HEK293T (cell line): ENCODE data around the gene DGKD.
"Not testable (repeated sequence)": the region's sequence is repeated elsewhere in the genome, so short reads cannot be mapped to it uniquely, and the experiment has no call there.

ENCODE experiments used
- CTCF ChIA-PET: fragments of 350-600 bp; formaldehyde crosslinking; extraction: SDS; loops from one replicate; lab custom pipeline; 2021; ENCODE audit warnings: antibody characterized with exemption, inconsistent platforms; lab: Yijun Ruan, JAX
- POLR2A ChIA-PET: fragments of 350-600 bp; formaldehyde crosslinking; extraction: SDS; loops from one replicate; lab custom pipeline; 2020; ENCODE audit warnings: antibody characterized with exemption, inconsistent platforms; lab: Yijun Ruan, JAX
- DNase-seq: peaks from one replicate; pipeline ENCODE4 v3.0.0; 2012; ENCODE audit warnings: mixed read lengths; ENCODE audit errors: extremely low spot score
- ARNT ChIP-seq: fragments of 450-650 bp; IDR thresholded peaks from 2 replicates; pipeline ENCODE4 v1.6.1; 2017; ENCODE audit warnings: mild to moderate bottlenecking
- BHLHE40 ChIP-seq: fragments of 450-650 bp; IDR thresholded peaks from 2 replicates; pipeline ENCODE4 v1.6.1; 2016; ENCODE audit warnings: mild to moderate bottlenecking, moderate library complexity, borderline replicate concordance
- CTBP1 ChIP-seq: fragments of 450-650 bp; IDR thresholded peaks from 2 replicates; pipeline ENCODE4 v1.6.1; 2016; ENCODE audit warnings: borderline replicate concordance
- ELF4 ChIP-seq: fragments of 450-650 bp; IDR thresholded peaks from 2 replicates; pipeline ENCODE4 v1.6.1; 2017; ENCODE audit warnings: antibody characterized with exemption
- FOXA1 ChIP-seq: fragments of 450-650 bp; IDR thresholded peaks from 2 replicates; pipeline ENCODE4 v1.6.1; 2016; ENCODE audit warnings: mild to moderate bottlenecking
- FOXK2 ChIP-seq: fragments of 450-650 bp; IDR thresholded peaks from 2 replicates; pipeline ENCODE4 v1.6.1; 2016; ENCODE audit warnings: mild to moderate bottlenecking
- FOXM1 ChIP-seq: fragments of 450-650 bp; IDR thresholded peaks from 2 replicates; pipeline ENCODE4 v1.6.1; 2017; ENCODE audit warnings: mild to moderate bottlenecking, borderline replicate concordance
- HDGF ChIP-seq: fragments of 450-650 bp; IDR thresholded peaks from 2 replicates; pipeline ENCODE4 v1.6.1; 2017; ENCODE audit warnings: antibody characterized with exemption, borderline replicate concordance
- L3MBTL2 ChIP-seq: fragments of 450-650 bp; conservative IDR thresholded peaks from 2 replicates; pipeline ENCODE4 v1.6.1; 2016; ENCODE audit warnings: mild to moderate bottlenecking
- LEF1 ChIP-seq: fragments of 450-650 bp; IDR thresholded peaks from 2 replicates; pipeline ENCODE4 v1.6.1; 2017; ENCODE audit warnings: mild to moderate bottlenecking, borderline replicate concordance
- NFRKB ChIP-seq: fragments of 450-650 bp; IDR thresholded peaks from 2 replicates; pipeline ENCODE4 v1.6.1; 2016; ENCODE audit warnings: mild to moderate bottlenecking, moderate library complexity
- PKNOX1 ChIP-seq: fragments of 450-650 bp; IDR thresholded peaks from 2 replicates; pipeline ENCODE4 v1.6.1; 2016
- SP1 ChIP-seq: fragments of 450-650 bp; IDR thresholded peaks from 2 replicates; pipeline ENCODE4 v1.6.1; 2017
- SUZ12 ChIP-seq: fragments of 450-650 bp; IDR thresholded peaks from 2 replicates; pipeline ENCODE4 v1.6.1; 2016; ENCODE audit warnings: mild to moderate bottlenecking
- TARDBP ChIP-seq: fragments of 450-650 bp; IDR thresholded peaks from 2 replicates; pipeline ENCODE4 v1.6.1; 2016
- ZNF384 ChIP-seq: fragments of 450-650 bp; IDR thresholded peaks from 2 replicates; pipeline ENCODE4 v1.6.1; 2016

The DGKD gene

DNA sequence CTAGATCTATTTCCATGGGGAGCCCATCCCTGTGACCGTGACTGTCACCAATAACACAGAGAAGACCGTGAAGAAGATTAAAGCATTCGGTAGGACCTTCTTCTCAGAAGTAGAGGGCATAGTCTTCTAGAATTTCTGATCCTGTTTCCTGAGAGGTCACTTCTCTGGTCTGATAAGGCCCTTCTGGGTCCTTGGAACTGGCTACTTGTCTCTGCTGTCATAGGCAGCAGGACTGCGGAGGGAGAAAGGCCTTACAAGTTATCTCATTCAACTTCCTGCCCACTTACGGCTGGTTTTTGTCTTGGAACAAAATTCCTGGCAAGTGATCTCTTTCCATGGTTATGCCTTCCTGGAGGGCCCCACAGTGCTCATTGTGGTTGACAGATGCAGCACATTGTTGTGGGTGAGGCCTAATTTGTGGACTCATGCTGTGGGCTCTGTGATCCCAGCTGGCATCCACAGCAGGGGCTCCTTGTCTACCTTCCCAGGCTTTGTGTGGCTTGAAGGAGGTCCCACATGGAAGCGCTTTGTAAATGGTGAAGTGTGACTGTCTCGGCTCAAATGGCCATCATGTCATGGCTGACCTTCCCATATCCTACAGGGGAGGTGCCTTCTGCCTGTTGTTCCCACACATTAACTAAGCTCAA, 24.7 kb upstream of the DGKD start:
- CTCF ChIA-PET, result no interaction called here
- DNase-seq, result no peak
- no peak for TF ChIP-seq CTBP1
- no peak for TF ChIP-seq FOXA1
- no peak for TF ChIP-seq NFRKB
- TF ChIP-seq ARNT, result no peak
- TF ChIP-seq SUZ12, result no peak
- TF ChIP-seq PKNOX1, result no peak
- no peak for TF ChIP-seq ELF4
- no peak for TF ChIP-seq ZNF384
- no peak for TF ChIP-seq SP1
- no peak for TF ChIP-seq TARDBP
- no peak for TF ChIP-seq HDGF
- TF ChIP-seq LEF1, result no peak

GRCh38 chr2:233331536-233331935, 22.8 kb upstream of the DGKD start:
- TF ChIP-seq ELF4 (no peak), ZNF384 (no peak), TARDBP (no peak), L3MBTL2 (no peak), SP1 (no peak), HDGF (no peak)
- CTCF ChIA-PET, result interaction anchor here (0.6 kb wide), 1 partner anchor 12 kb away, joined by 3 read pairs; no protein-coding TSS in a partner anchor
- DNase-seq, result no peak
- POLR2A ChIA-PET, result no interaction called here

More for the DNA sequence above, 24.7 kb upstream of the DGKD start:
- POLR2A ChIA-PET, result no interaction called here

- TF ChIP-seq TARDBP, result no peak
- TF ChIP-seq SUZ12, result no peak
- no peak for TF ChIP-seq LEF1
- TF ChIP-seq ZNF384, result no peak
- no peak for TF ChIP-seq HDGF
- no peak for TF ChIP-seq CTBP1
- TF ChIP-seq FOXK2, result no peak
- TF ChIP-seq FOXM1, result no peak
- TF ChIP-seq NFRKB, result no peak
- CTCF ChIA-PET, result no interaction called here
- DNase-seq, result no peak
- POLR2A ChIA-PET, result no interaction called here
Observed at GRCh38 chr2:233332125-233332524, 22.2 kb upstream of the DGKD start.

GRCh38 chr2:233334915-233335314, 19.4 kb upstream of the DGKD start:
- ChIA-PET CTCF (no interaction called here), POLR2A (no interaction called here)
- TF ChIP-seq ARNT (no peak), SP1 (no peak)
- DNase-seq, result no peak

- DNase-seq, POLR2A ChIA-PET, CTCF ChIA-PET: not testable (repeated sequence)
Observed at GRCh38 chr2:233336091-233336490, 18.2 kb upstream of the DGKD start.

DNA sequence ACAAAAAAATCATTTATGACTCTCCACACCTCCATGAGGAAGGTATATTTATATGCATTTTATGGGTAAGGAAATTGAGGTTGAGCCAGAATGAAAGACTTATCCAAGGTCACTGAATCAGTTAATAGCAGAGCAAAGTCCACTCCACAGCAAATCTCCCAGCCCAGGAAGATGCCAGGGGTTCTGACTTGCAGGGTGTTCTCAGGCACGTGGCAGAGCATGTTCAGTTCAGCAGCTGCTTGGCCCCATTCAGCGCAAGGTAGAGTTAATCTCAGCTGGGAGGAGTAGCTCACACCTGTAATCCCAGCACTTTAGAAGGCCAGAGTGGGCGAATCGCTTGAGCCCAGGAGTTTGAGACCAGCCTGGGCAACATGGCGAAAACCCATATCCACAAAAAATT, 17.8 kb upstream of the DGKD start:
- DNase-seq, result no peak
- ChIA-PET CTCF (no interaction called here), POLR2A (no interaction called here)
- TF ChIP-seq HDGF, result no peak
- TF ChIP-seq ZNF384, result no peak
- no peak for TF ChIP-seq TARDBP
- no peak for TF ChIP-seq FOXK2
- no peak for TF ChIP-seq PKNOX1
- no peak for TF ChIP-seq LEF1
- no peak for TF ChIP-seq L3MBTL2
- no peak for TF ChIP-seq ELF4
- TF ChIP-seq BHLHE40, result no peak

DNA sequence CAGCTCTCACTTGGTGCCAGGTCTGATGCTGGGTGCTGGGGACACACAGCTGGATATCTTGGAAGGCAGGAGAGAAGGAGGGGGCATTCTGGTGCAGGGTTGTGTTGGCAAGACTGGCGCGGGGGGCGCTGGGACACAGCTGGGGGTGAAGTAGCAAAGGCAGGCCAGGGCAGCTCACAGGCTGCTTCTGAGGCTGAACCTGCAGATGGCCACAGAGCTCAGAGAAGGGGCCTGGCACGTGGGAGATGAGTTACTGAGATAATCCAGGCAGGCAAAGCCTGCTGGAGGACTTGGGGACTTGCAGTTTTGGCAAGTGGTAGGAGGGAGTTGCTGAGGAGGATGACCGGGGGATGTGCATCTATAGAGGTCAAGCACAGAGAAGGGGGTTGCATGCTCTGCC, 16.2 kb upstream of the DGKD start:
- TF ChIP-seq FOXK2 (no peak), SUZ12 (no peak), LEF1 (no peak), ARNT (no peak), NFRKB (no peak), FOXM1 (no peak), PKNOX1 (no peak), SP1 (no peak), FOXA1 (no peak), L3MBTL2 (no peak)
- no peak for DNase-seq
- ChIA-PET POLR2A (no interaction called here), CTCF (no interaction called here)
